Superior temporal gyrus (tissue), 1 donor: ENCODE measurements around the gene SPI1.
"Not testable (repeated sequence)": the region's sequence is repeated elsewhere in the genome, so short reads cannot be mapped to it uniquely, and the experiment has no call there.

ENCODE experiments used
- DNase-seq: peaks from one replicate; pipeline ENCODE4 v3.0.0-alpha.2; 2016; ENCODE audit errors: extremely low spot score

Gene SPI1

GRCh38 chr11:47340010-47340409 is 38.3 kb downstream of the SPI1 start:
- DNase-seq, result no peak

- DNase-seq, result no peak
These were observed 39.7 kb downstream of the SPI1 start for GRCh38 chr11:47338396-47339241.

- DNase-seq, result no peak
These were observed 41.0 kb downstream of the SPI1 start for GRCh38 chr11:47337229-47337924.

GRCh38 chr11:47336595-47336994 is 41.8 kb downstream of the SPI1 start:
- DNase-seq, result no peak

GRCh38 chr11:47335733-47336132 is 42.6 kb downstream of the SPI1 start:
- DNase-seq, result no peak

GRCh38 chr11:47334699-47335411 is 43.5 kb downstream of the SPI1 start:
- DNase-seq, result not testable (repeated sequence)

- no peak for DNase-seq
These were observed 44.4 kb downstream of the SPI1 start for GRCh38 chr11:47333886-47334443.

GRCh38 chr11:47333526-47333845 is 44.9 kb downstream of the SPI1 start:
- no peak for DNase-seq

GRCh38 chr11:47332791-47333525 is 45.4 kb downstream of the SPI1 start:
- no peak for DNase-seq

GRCh38 chr11:47332303-47332711 is 46.0 kb downstream of the SPI1 start:
- DNase-seq, result no peak

- no peak for DNase-seq
These were observed 46.7 kb downstream of the SPI1 start for GRCh38 chr11:47331454-47332302.

GRCh38 chr11:47329987-47330931 is 48.1 kb downstream of the SPI1 start:
- no peak for DNase-seq

- DNase-seq, result no peak
These were observed 48.8 kb downstream of the SPI1 start for GRCh38 chr11:47329431-47329986.

- DNase-seq, result no peak
These were observed 49.6 kb downstream of the SPI1 start for GRCh38 chr11:47328449-47329390.

- no peak for DNase-seq
These were observed 50.4 kb downstream of the SPI1 start for GRCh38 chr11:47327949-47328348.

- DNase-seq, result no peak
These were observed 51.3 kb downstream of the SPI1 start for GRCh38 chr11:47327025-47327424.

GRCh38 chr11:47326198-47326597 is 52.1 kb downstream of the SPI1 start:
- DNase-seq, result no peak
